ENCODE results near the gene CFAP299. TPM values are rescaled to one million over a fixed set of nuclear protein-coding genes. Genes with fewer than 3 reads are reported as not detected.

Gene CFAP299
- total RNA-seq, 2 experiments from 2014 or later = 0.63 to 3.7 TPM

GRCh38 chr4:80385397-80386280 is 50.1 kb downstream of the CFAP299 start:
- DNase-seq (ENCODE audit: low spot score) = no peak
- Histone ChIP-seq H3K36me3 (ENCODE audit: insufficient read depth, low read length) (peaks cover 7% of the 10 kb centered on the region; the same call in 1 of the 2 replicates), H3K9me3 (ENCODE audit: low read length) (peaks cover 20% of the 10 kb centered on the region; the same call in 1 of the 2 replicates), H3K27ac (ENCODE audit: low read depth, low read length, poor library complexity, severe bottlenecking) (no peak overlapping the region), H2AFZ (ENCODE audit: low read length) (no peak overlapping the region), H3K4me1 (ENCODE audit: insufficient read depth, low read length, poor library complexity, severe bottlenecking) (peaks cover 7% of the 10 kb centered on the region), H3K9me2 (ENCODE audit: insufficient read depth, low read length) (no peaks in the 10 kb centered on the region), H3K4me2 (ENCODE audit: low read length) (no peak overlapping the region), H4K20me1 (ENCODE audit: insufficient read depth, low read length) (no peaks in the 10 kb centered on the region), H3K79me2 (ENCODE audit: insufficient read depth, low read depth, low read length) (no peaks in the 10 kb centered on the region), H3K4me3 (ENCODE audit: low read depth, low read length, poor library complexity, severe bottlenecking) (no peak overlapping the region)
- POLR2A ChIA-PET = no interaction called here
- CTCF ChIA-PET (ENCODE audit: unreplicated experiment) = no interaction called here
- BruUV-seq (replicated peaks) = no TSS peak
- intact Hi-C loops (cut with micrococcal nuclease; ENCODE audit: unreplicated experiment) = no loop called here
- no peak for TF ChIP-seq CTCF (conservative IDR thresholded peaks at IDR 0.05; ENCODE audit: low read length)
- TF ChIP-seq EZH2phosphoT487 (IDR thresholded peaks at IDR 0.05; ENCODE audit: borderline replicate concordance, low read depth, low read length) = no peak

GRCh38 chr4:80386281-80386886 is 50.9 kb downstream of the CFAP299 start:
- Histone ChIP-seq H3K9me3 (ENCODE audit: low read length) (peaks cover 15% of the 10 kb centered on the region; the same call in 1 of the 2 replicates), H3K27ac (ENCODE audit: low read depth, low read length, poor library complexity, severe bottlenecking) (no peak overlapping the region)

More at GRCh38 chr4:80386281-80386886, 50.9 kb downstream of the CFAP299 start:
- DNase-seq (ENCODE audit: low spot score) = no peak
- H3K79me2 ChIP-seq (ENCODE audit: insufficient read depth, low read depth, low read length) = no peaks in the 10 kb centered on the region
- ChIA-PET POLR2A (interaction anchor here (0.5 kb wide), 1 partner anchor 164 kb away, joined by 3 read pairs; no protein-coding TSS in a partner anchor), CTCF (ENCODE audit: unreplicated experiment) (interaction anchor here (0.6 kb wide), 1 partner anchor 1855 kb away, joined by 3 read pairs; no protein-coding TSS in a partner anchor)
- H2AFZ ChIP-seq (ENCODE audit: low read length) = no peak overlapping the region
- no peaks in the 10 kb centered on the region for H4K20me1 ChIP-seq (ENCODE audit: insufficient read depth, low read length)
- H3K4me3 ChIP-seq (ENCODE audit: low read depth, low read length, poor library complexity, severe bottlenecking) = no peak overlapping the region
- H3K9me2 ChIP-seq (ENCODE audit: insufficient read depth, low read length) = no peaks in the 10 kb centered on the region
- peaks cover 7% of the 10 kb centered on the region for H3K4me1 ChIP-seq (ENCODE audit: insufficient read depth, low read length, poor library complexity, severe bottlenecking)
- peaks cover 7% of the 10 kb centered on the region; the same call in 1 of the 2 replicates for H3K36me3 ChIP-seq (ENCODE audit: insufficient read depth, low read length)
- intact Hi-C loops (cut with micrococcal nuclease; ENCODE audit: unreplicated experiment) = no loop called here
- no peak overlapping the region for H3K4me2 ChIP-seq (ENCODE audit: low read length)
- TF ChIP-seq EZH2phosphoT487 (IDR thresholded peaks at IDR 0.05; ENCODE audit: borderline replicate concordance, low read depth, low read length) = no peak
- TF ChIP-seq CTCF (conservative IDR thresholded peaks at IDR 0.05; ENCODE audit: low read length) = no peak
- BruUV-seq (replicated peaks) = no TSS peak
